Measurements from ENCODE around the gene FN1.

- no peak for TF ChIP-seq CTCF (IDR thresholded peaks at IDR 0.05)
- TF ChIP-seq EP300 (IDR thresholded peaks at IDR 0.05; ENCODE audit: low read depth) = no peak
- TF ChIP-seq POLR2A (IDR thresholded peaks at IDR 0.05) = no peak
These were observed 6.5 kb upstream of the FN1 start for GRCh38 chr2:215442401-215442787.

Measured in transverse colon (tissue), 3 donors.